OCI-M1 (cell line): ENCODE data around the gene CPA4.
"Not testable (repeated sequence)": the region's sequence is repeated elsewhere in the genome, so short reads cannot be mapped to it uniquely, and the experiment has no call there.

ENCODE experiments used
- DNase-seq: peaks from one replicate; lab custom pipeline; 2025; lab: John Stamatoyannopoulos, UW

Gene CPA4, protein sequence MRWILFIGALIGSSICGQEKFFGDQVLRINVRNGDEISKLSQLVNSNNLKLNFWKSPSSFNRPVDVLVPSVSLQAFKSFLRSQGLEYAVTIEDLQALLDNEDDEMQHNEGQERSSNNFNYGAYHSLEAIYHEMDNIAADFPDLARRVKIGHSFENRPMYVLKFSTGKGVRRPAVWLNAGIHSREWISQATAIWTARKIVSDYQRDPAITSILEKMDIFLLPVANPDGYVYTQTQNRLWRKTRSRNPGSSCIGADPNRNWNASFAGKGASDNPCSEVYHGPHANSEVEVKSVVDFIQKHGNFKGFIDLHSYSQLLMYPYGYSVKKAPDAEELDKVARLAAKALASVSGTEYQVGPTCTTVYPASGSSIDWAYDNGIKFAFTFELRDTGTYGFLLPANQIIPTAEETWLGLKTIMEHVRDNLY

DNA sequence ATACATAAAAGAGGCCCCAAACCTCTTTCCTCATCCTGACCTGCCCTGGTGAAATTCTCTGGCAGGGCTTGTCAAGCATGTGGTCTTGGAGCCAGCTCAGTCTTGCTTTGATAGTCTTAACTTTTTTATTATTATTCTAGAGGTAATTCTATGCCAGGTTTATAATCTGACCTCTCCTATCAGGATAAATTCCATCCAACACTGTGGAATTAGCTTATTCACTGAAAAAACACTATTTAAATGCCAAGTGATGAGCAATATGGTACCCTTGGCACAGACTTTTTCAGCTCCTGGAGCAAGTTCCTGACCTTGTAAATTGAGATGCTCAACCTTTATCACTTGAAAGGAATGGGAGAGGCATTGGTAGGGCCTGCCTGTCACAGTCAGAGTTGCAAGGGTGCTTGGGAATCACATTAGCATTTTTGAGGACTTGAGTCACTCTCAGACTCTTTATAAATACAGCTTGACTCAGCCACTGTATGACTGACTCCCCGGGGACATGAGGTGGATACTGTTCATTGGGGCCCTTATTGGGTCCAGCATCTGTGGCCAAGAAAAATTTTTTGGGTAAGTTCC, at the start of gene CPA4:
TSS of gene CPA4 (plus strand) at position 480 of the 576 bp plus-strand sequence. CDS start at position 500, 20 bp downstream.
- DNase-seq: no peak

DNA sequence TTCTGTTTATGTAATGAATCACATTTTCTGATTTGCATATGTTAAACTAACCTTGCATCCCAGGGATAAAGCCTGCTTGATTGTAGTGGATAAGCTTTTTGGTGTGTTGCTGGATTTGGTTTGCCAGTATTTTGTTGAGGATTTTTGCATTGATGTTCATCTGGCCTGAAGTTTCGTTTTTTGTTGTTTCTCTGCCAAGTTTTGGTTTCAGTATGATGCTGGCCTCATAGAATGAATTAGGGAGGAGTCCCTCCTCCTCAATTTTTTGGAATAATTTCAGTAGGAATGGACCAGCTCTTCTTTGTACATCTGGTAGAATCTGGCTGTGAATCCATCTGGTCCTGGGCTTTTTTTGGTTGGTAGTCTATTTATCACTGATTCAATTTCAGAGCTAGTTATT, 49.5 kb upstream of the CPA4 start:
- DNase-seq: not testable (repeated sequence)

DNA sequence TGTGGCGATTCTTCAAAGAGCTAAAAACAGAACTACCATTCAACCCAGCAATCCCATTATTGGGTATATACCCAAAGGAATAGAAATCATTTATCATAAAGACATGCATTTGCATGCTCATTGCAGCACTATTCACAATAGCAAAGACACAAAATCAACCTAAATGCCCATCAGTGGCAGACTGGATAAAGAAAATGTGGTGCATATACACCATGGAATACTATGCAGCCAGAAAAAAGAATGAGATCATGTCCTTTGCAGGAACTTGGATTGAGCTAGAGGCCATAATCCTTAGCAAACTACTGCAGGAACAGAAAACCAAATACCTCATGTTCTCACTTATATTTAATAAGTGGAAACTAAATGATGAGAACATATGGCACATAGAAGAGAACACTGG, 46.5 kb upstream of the CPA4 start:
- not testable (repeated sequence) for DNase-seq

DNA sequence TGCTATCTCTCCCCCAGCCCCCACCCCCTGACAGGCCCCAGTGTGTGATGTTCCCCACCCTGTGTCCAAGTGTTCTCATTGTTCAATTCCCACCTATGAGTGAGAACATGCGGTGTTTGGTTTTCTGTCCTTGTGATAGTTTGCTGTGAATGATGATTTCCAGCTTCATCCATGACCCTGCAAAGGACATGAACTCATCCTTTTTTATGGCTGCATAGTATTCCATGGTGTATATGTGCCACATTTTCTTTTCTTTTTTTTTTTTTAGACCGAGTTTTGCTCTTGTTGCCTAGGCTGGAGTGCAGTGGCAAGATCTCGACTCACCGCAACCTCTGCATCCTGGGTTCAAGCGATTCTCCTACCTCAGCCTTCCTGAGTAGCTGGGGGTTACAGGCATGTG, 44.1 kb upstream of the CPA4 start:
- not testable (repeated sequence) for DNase-seq

DNA sequence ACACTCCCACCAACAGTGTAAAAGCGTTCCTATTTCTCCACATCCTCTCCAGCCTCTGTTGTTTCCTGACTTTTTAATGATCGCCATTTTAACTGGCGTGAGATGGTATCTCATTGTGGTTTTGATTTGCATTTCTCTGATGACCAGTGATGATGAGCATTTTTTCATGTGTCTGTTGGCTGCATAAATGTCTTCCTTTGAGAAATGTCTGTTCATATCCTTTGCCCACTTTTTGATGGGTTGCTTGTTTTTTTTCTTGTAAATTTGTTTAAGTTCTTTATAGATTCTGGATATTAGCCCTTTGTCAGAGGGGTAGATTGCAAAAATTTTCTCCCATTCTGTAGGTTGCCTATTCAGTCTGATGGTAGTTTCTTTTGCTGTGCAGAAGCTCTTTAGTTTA, 43.3 kb upstream of the CPA4 start:
- DNase-seq: not testable (repeated sequence)

DNA sequence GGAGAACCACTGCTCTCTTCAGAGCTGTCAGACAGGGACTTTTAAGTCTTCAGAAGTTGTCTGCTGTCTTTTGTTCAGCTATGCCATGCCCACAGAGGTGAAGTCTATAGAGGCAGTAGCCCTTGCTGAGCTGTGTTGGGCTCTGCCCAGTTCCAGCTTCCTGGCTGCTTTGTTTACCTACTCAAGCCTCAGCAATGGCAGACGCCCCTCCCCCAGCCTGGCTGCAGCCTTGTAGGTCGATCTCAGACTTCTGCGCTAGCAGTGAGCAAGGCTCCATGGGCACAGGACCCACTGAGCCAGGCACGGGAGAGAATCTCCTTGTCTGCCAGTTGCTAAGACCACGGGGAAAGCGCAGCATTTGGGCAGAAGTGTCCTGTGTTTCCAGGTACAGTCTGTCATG, 38.4 kb upstream of the CPA4 start:
- no peak for DNase-seq

DNA sequence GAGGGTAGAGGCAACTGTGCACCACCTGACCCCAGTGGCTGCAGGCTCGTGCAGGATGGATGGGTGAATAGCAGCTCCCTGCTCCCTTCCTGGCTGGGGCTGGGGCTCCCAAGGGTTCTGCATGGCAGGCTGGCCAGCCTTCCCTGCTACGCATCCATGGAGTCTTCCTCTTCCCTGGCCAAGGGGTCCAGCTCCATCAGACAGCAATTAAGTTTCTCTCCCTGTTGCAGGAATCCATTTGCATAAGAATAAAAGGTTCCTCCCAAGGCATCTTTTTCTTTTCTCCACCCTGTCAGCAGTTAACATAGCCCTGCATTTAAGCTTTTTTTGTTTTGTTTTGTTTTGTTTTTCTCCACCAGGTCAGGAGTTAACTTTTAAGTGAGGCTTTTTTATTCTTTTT, 36.3 kb upstream of the CPA4 start:
- no peak for DNase-seq

DNA sequence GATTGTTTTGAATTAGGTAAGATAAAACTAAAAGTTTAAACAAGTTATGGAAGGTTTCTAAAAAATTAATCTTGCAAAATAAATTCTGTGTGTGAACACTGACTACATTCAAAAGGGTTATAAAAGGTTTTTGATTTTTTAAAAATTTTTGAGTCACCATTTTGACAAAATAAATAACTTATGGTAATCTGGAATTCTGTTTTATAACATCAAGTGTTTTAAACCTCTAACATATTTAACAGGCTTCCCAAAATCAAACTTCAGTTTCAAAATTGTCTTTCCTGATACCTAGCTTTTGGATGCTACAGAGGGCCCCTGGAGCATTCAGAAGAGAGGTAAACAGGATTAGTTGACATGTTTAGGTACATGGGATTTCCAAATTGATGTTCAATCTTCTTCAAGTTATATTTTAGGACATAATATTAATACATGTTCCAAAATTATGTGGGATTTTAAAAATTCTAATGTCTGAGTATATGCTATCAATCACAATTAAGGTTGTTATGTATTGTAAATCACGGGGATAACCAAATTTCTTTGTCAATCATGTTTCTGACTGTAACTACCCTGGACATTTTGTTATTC, 34.4 kb upstream of the CPA4 start:
- no peak for DNase-seq

DNA sequence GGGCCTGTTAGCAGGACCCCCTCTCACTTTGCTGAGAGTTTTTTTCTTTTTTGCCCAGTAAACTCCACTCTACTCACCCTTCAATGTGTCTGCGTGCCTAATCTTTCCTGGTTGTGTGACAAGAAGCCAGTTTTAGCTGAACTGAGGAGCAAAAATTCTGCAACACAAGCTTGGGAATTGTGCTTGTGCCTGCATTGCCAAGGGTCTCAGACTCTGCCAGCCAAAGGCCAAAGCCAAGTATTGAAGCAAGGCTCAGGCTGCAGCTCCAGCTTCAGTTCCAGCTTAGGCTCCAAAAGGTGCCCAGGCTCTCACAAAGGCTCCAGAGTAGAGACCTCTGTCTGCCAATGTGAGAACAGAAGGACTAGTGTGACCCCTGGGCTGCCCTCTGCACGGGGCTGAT, 30.5 kb upstream of the CPA4 start:
- DNase-seq: no peak

DNA sequence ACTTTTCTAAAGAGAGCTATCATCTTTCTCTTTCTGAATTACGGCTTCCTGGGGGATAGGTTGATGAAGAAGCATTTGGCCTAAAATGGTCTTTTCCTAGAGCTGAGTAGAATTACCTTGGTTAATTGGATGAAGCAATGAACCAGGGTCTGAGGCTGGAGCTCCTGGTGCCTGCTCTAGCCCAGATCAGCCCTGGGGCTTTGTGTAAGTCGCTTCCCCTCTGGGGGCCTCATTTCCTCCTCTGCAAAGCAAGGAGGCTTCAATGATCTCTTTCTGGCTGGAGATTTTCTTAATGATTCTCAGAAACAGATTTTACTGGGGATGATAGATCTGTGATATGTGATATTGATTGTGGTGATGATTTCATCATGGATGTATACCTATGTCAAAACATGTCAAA, 29.8 kb upstream of the CPA4 start:
- no peak for DNase-seq

DNA sequence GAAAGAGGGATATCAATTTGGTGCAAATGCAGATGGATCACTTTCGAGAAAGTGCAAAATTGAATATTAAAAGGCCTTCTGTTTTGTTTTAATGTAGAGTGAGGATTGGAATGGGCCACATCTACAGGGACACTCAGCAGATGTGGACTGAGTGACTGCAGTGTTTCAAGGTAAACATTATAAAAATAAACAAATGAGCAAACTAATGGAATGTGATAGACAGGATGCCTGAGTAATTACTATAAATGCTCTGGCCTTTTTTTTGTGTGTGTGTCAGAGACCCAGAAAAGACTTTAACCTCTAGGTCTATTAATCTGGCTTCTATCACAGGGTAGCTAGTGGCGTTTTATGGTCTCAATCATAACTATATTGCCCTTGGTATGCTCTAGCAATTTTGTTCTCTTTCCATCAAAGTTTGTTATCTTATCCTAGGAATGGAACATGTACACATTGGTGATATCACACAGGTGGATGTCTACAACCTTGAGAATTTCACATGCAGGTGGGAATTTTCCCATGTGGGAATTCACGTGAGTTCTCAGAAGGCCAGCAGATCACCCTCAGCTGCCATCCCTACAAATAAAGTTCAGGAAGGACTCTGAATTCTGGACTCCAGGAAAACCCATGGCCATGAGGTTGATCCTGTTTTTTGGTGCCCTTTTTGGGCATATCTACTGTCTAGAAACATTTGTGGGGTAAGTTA, 26.6 kb upstream of the CPA4 start, which contains the start of gene CPA2:
TSS of gene CPA2 (plus strand) at position 606 of the 703 bp plus-strand sequence. CDS start at position 625, 19 bp downstream.
- no peak for DNase-seq

DNA sequence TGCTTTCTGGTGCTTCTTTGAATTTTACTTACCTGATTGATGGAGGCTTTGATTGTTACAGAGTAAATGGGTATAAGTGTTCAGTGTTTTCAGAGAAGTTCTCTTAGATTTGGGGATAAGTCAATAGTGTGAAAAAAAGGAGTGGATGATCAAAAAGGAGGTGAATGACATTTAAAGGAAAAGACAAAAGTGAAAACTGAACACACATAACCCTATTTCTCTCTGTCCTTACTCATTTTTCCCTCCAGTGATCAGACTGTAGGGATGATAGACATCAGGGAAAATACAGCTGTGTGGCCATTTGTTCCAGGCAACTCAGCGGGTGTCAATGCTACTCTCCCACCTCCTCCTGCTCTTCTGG, 26.0 kb upstream of the CPA4 start:
- DNase-seq: no peak

DNA sequence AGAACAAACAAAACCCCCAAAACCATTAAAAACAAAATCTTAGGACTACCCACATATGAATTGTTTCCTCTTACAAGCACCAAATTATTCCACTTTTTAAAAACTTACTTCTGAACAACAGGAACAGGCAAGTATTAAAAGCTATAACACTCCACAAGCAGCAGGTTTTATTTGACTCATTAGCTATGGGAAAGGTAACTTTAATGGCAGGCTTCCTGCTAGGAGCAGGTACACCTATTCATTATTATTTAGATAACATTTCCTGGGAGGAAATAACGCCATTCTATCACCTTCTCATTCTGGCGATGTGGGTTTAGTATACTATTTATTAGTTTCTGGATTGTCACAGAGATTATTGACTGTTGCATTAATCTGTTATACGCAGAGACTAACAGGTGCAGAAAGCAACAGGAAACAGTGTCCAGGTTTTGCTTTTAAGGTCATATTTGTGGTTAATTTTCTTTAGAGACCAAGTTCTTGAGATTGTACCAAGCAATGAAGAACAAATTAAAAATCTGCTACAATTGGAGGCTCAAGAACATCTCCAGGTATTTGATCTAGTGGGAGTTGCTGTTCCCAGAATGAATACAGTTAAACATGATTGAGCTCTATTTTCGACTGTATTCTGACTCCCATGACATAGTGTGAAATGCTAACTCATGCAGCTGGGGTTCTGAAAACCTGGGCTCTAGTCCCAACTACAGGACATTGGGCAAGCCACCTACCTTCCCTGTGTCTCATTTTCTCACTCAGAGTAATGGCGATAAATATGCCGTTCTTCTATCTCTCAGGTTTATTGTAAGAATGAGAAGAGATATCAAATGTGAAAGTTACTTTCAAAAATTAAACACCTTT, 24.3 kb upstream of the CPA4 start:
- no peak for DNase-seq

DNA sequence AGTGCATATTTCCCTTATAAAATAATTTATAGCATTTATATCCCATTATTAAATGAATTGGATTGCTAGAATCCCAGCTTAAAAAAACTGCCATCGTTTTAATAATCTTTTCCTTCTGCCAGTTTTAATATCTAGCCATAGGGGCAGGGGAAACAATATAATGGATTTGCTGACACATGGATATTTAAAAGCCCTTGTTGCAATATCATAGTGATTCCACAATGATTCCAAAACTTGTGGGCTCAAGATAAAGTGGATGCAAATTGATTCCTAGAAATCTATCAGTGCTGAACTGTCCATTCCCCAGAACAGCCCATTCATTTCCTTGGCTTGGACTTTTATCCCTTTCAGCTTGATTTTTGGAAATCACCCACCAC, 23.7 kb upstream of the CPA4 start:
- DNase-seq: no peak

DNA sequence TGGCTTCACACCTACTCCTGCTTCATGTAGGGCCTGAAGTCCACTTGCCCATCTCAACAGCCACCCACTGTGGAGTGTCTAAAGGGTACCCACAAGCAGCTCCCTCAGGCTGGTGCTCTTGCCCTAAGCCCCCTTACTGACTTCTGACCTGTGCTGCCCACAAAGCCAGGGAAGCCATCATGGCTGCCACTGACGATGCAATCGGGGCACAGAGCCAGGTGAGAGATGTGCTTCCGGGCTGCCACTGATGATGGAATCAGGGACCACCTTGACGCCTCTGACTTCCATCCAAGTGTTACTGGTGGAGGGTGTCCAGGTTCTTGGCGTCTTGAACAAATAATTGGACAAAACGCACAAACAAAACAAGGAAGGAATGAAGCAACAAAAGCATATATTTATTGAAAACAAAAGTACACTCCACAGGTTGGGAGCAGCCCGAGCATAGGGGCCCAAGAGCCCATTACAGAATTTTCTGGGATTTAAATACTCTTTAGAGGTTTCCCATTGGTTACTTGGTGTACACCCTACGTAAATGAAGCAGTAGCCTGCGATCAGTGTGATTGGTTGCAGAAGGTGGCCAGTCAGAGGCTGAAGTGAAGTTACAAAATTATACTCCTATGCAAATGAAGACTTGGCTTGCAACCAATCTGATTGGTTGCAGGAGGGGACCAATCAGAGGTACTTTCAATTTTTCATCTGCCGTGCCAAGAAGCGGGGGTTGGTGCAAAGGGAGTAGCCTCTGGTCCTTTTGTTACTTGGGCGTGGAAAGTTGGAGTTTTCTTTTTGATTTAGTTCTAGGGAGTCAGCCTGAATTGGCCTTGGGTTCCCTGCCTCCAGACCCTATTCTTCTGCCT, 21.8 kb upstream of the CPA4 start:
- peak; percentile 51 for DNase-seq

DNA sequence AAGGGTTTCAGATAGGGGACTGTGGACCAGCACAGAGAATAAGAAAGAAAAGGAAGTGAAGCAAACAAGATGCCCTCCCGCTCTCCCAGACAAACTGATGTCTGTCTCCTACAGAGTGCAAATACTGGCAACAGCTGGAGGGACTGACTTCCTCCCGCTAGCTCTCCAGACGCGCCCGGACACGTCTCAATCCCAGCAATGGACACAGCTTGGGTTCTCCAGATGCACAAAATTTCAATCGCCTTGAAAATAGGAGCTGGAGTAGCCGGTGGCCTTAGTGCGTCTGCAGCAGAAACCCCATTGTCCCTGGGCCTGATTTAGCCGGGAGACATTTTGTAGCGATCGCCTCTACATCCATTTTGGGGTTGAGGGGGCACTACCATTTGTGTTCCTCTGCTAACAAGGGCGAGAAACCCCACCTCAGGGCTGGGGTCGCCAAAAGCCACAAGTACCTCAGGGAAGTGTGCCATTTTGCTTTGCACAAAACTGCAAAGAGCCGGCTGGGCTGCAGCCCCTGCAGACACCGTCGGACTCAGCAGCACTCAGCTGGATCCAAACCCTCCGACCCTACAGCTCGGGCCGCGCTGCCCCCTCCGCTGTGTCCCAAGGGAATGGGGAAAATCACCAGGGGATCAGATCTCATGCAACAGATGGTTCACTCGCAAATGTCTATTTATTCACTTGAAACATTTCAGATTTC, 20.4 kb upstream of the CPA4 start:
- DNase-seq: no peak

DNA sequence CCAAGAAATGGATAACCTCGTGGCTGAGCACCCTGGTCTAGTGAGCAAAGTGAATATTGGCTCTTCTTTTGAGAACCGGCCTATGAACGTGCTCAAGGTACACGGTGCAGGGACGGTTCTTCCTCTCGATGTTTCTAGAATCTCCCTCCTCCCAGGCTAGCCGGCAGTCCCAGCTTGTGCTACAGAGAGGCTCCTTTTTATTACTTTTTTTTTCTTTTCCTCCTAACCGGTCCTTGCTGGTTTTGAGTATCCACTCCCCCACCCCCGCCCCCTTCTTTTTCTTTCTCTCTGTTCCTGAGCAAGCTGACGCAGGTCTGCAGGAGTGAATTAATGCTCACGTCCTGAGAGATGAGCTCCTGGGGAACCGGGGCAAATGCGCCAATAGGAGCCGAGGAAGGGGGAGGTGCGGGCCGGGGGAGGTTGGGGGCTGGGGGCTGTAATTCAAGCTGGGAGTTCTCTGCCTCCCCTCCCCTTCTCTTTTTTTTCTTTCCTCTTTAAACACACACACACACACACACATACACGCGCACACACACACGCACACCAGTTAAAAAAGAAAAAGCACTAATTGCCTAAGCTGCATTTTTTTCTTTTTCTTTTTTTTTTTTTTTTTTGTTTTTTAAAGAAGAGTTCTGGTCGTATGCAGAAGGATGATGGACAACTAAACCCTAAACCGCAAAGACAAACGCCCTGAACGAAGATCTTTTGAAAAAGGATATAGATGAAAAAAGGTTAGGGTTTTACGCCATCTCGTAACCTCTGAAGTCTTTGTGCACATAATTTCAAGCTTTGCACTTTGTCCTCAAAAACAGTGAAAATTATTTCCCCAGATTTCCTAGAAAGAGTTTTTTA, 19.7 kb upstream of the CPA4 start:
- peak; percentile 74 for DNase-seq

DNA sequence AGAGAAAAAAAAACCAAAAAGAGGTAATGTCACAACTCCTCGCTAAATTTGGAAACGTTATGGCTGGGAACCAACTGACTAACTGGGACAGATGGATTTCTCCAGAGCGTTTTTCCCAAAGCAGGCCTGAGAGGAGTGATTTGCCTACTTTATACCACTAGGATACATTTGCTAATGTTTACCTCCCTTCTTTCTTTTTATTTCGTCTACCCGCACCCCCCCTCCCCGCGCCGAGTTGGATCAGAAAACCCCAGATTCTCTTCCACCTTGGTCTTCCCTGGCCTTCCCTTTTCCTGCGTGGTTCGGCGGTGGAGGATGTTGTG, 19.1 kb upstream of the CPA4 start:
- no peak for DNase-seq

DNA sequence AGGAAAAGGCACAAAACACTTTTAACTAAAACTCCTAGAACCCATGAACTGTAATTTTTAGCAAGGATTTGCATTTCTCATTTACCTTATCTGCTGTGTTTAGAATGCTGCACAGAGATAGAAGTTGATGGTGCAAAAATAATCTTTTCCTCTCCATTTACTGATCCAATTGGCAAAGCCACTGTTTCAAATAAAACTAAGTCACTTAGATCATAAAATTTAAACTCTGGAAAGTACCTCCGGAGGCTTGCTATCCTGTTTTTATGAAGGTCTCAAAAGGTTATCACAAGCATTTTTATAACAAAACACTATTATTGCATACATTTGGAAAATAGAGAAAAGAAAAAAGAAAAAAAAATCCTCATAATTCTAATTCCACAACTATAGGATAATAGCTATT, 18.7 kb upstream of the CPA4 start:
- DNase-seq: peak; percentile 5
